ENCODE measurements around the gene SEMA4G. TPM values are rescaled to one million over a fixed set of nuclear protein-coding genes. Genes with fewer than 3 reads are reported as not detected.
A peak's percentile ranks its signal among the peaks of the same experiment; 100 is the strongest.

Gene SEMA4G
- polyA plus RNA-seq, 2 of the 4 experiments (the other 2 are of a cell fraction): 13.5 to 17.4 TPM

GRCh38 chr10:101014966-101015581 lies 45.8 kb downstream of the SEMA4G start (continued):
- TF ChIP-seq, protein P1, sequence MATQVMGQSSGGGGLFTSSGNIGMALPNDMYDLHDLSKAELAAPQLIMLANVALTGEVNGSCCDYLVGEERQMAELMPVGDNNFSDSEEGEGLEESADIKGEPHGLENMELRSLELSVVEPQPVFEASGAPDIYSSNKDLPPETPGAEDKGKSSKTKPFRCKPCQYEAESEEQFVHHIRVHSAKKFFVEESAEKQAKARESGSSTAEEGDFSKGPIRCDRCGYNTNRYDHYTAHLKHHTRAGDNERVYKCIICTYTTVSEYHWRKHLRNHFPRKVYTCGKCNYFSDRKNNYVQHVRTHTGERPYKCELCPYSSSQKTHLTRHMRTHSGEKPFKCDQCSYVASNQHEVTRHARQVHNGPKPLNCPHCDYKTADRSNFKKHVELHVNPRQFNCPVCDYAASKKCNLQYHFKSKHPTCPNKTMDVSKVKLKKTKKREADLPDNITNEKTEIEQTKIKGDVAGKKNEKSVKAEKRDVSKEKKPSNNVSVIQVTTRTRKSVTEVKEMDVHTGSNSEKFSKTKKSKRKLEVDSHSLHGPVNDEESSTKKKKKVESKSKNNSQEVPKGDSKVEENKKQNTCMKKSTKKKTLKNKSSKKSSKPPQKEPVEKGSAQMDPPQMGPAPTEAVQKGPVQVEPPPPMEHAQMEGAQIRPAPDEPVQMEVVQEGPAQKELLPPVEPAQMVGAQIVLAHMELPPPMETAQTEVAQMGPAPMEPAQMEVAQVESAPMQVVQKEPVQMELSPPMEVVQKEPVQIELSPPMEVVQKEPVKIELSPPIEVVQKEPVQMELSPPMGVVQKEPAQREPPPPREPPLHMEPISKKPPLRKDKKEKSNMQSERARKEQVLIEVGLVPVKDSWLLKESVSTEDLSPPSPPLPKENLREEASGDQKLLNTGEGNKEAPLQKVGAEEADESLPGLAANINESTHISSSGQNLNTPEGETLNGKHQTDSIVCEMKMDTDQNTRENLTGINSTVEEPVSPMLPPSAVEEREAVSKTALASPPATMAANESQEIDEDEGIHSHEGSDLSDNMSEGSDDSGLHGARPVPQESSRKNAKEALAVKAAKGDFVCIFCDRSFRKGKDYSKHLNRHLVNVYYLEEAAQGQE (IDR thresholded peaks at IDR 0.05): no peak

GRCh38 chr10:101015582-101015973 lies 46.3 kb downstream of the SEMA4G start:
- ATAC-seq (no peak), FAIRE-seq (no peak), DNase-seq (ENCODE audit: low read depth in 1 of 2, low spot score in 1 of 2) (no peak)
- Histone ChIP-seq H3K9me3 (no peaks in the 10 kb centered on the region), H3K4me3 (no peak overlapping the region), H3K27ac (no peak overlapping the region), H3K4me1 (peaks cover 32% of the 10 kb centered on the region), H3K4me2 (no peak overlapping the region)
- CTCF ChIA-PET: interaction anchor here (2.0 to 59.3 kb wide), 7 partner anchors 18 to 271 kb away, joined by 5 to 2364 read pairs (median 22); partner anchors contain the start of genes KAZALD1, LZTS2, MRPL43 and PDZD7
- WGBS (ENCODE audit: missing lambda C conversion rate): 96% methylated on average over 5 of the region's 8 CpGs
- POLR2A ChIA-PET: interaction anchor here (0.9 kb wide), 1 partner anchor 9 kb away, joined by 4 read pairs; no protein-coding TSS in a partner anchor
- TF ChIP-seq CHD4 (IDR thresholded peaks at IDR 0.05; ENCODE audit: borderline replicate concordance): no peak
- no peak for TF ChIP-seq KDM1A (IDR thresholded peaks at IDR 0.05; ENCODE audit: low read depth)
- TF ChIP-seq HOXB13 (CRISPR knock-in tag; IDR thresholded peaks at IDR 0.05; ENCODE audit: low read depth): no peak
- no peak for TF ChIP-seq HOXB5 (CRISPR knock-in tag; IDR thresholded peaks at IDR 0.05)

- no peak for ATAC-seq
- ChIA-PET POLR2A (interaction anchor here (0.9 to 1.5 kb wide), 2 partner anchors 19 to 22 kb away, joined by 3 to 5 read pairs; no protein-coding TSS in a partner anchor), CTCF (interaction anchor here (1.3 to 59.3 kb wide), 4 partner anchors 16 to 125 kb away, joined by 4 to 2364 read pairs (median 490); partner anchors contain the start of genes KAZALD1, LZTS2, MRPL43 and PDZD7)
- H3K9me3 ChIP-seq: no peaks in the 10 kb centered on the region
- H3K4me3 ChIP-seq: no peak overlapping the region
- H3K4me1 ChIP-seq: peaks cover 32% of the 10 kb centered on the region
- no peak overlapping the region for H3K27ac ChIP-seq
- WGBS (ENCODE audit: missing lambda C conversion rate): 55% methylated on average over 5 of the region's 5 CpGs
- H3K4me2 ChIP-seq: no peak overlapping the region
- no peak for FAIRE-seq
- no peak for DNase-seq (ENCODE audit: low read depth in 1 of 2, low spot score in 1 of 2)
- TF ChIP-seq FOSL2 (IDR thresholded peaks at IDR 0.05): no peak
- TF ChIP-seq FOSL2 (CRISPR knock-in tag; IDR thresholded peaks at IDR 0.05): no peak
- TF ChIP-seq HEYL (CRISPR knock-in tag; IDR thresholded peaks at IDR 0.05): no peak
- TF ChIP-seq NFE2L2 (conservative IDR thresholded peaks at IDR 0.05; ENCODE audit: low read length): no peak
- TF ChIP-seq, protein P2, sequence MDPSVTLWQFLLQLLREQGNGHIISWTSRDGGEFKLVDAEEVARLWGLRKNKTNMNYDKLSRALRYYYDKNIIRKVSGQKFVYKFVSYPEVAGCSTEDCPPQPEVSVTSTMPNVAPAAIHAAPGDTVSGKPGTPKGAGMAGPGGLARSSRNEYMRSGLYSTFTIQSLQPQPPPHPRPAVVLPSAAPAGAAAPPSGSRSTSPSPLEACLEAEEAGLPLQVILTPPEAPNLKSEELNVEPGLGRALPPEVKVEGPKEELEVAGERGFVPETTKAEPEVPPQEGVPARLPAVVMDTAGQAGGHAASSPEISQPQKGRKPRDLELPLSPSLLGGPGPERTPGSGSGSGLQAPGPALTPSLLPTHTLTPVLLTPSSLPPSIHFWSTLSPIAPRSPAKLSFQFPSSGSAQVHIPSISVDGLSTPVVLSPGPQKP (IDR thresholded peaks at IDR 0.05; ENCODE audit: low read depth, low read length): no peak
Observed at GRCh38 chr10:101016814-101017213, 47.5 kb downstream of the SEMA4G start.

DNA sequence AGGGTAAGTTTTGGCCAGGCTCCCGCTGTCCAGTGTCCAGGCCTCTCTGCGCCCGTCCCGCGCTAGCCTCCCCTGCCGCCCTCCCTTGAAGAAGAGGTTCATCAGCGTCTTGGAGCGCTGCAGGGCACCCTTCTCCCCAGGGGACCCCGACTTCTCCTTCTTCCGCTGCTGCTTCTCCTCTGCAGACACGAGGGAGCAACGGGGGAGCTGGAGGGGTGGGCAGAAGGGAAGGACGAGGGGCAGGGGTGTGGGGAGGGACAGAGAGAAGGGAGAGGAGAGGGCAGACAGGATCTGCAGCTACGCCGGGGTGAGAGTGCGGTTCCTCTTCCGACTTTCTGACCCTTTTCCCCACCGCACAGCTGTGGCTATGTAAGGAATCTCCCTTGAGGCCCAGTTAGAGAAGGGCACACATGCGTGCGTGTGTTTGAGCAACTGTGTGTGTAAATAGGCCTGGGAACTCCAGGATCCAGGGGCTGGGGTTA lies 48.9 kb downstream of the SEMA4G start:
- ATAC-seq: peak in 1 of 2 experiments; percentile 1; a peak in 2 of 6 replicates
- POLR2A ChIA-PET: no interaction called here

More for the DNA sequence above, 48.9 kb downstream of the SEMA4G start:
- no peak for DNase-seq (ENCODE audit: low read depth in 1 of 2, low spot score in 1 of 2)
- Histone ChIP-seq H3K4me1 (peaks cover 18% of the 10 kb centered on the region), H3K27ac (no peak overlapping the region; a peak in 1 of 6 replicates), H3K9me3 (no peaks in the 10 kb centered on the region), H3K4me3 (no peak overlapping the region), H3K4me2 (no peak overlapping the region; the same call in 2 of the 3 replicates)
- FAIRE-seq: no peak
- 89% methylated on average over 19 of the region's 20 CpGs for WGBS (ENCODE audit: missing lambda C conversion rate)
- CTCF ChIA-PET: interaction anchor here (1.0 to 59.3 kb wide), 9 partner anchors 15 to 503 kb away, joined by 3 to 2364 read pairs (median 4); partner anchors contain the start of genes KAZALD1, LZTS2, MRPL43 and PDZD7
- TF ChIP-seq, protein P3, sequence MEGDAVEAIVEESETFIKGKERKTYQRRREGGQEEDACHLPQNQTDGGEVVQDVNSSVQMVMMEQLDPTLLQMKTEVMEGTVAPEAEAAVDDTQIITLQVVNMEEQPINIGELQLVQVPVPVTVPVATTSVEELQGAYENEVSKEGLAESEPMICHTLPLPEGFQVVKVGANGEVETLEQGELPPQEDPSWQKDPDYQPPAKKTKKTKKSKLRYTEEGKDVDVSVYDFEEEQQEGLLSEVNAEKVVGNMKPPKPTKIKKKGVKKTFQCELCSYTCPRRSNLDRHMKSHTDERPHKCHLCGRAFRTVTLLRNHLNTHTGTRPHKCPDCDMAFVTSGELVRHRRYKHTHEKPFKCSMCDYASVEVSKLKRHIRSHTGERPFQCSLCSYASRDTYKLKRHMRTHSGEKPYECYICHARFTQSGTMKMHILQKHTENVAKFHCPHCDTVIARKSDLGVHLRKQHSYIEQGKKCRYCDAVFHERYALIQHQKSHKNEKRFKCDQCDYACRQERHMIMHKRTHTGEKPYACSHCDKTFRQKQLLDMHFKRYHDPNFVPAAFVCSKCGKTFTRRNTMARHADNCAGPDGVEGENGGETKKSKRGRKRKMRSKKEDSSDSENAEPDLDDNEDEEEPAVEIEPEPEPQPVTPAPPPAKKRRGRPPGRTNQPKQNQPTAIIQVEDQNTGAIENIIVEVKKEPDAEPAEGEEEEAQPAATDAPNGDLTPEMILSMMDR (IDR thresholded peaks at IDR 0.05): no peak
- TF ChIP-seq EP300 (IDR thresholded peaks at IDR 0.05) (no peak), RFX5 (IDR thresholded peaks at IDR 0.05) (no peak), BHLHE40 (IDR thresholded peaks at IDR 0.05; ENCODE audit: low read depth, low read length) (no peak), RCOR1 (IDR thresholded peaks at IDR 0.05; ENCODE audit: low read depth, low read length) (no peak), ZSCAN20 (CRISPR knock-in tag; IDR thresholded peaks at IDR 0.05) (no peak), ZC3H11A (IDR thresholded peaks at IDR 0.05) (no peak), CHD4 (IDR thresholded peaks at IDR 0.05; ENCODE audit: borderline replicate concordance) (no peak), POLR2A (IDR thresholded peaks at IDR 0.05; ENCODE audit: low read length) (no peak), HOXB13 (CRISPR knock-in tag; IDR thresholded peaks at IDR 0.05; ENCODE audit: low read depth) (no peak)

Data from A549 (cell line).